NCI-H510A treated with DMSO at 0.1 percent for 48 hours (cell line): ENCODE results near the gene CREBRF.
"Not testable (repeated sequence)": the region's sequence is repeated elsewhere in the genome, so short reads cannot be mapped to it uniquely, and the experiment has no call there.

ENCODE experiments used
- DNase-seq: peaks from one replicate; lab custom pipeline; 2025; lab: John Stamatoyannopoulos, UW

CREBRF gene

DNA sequence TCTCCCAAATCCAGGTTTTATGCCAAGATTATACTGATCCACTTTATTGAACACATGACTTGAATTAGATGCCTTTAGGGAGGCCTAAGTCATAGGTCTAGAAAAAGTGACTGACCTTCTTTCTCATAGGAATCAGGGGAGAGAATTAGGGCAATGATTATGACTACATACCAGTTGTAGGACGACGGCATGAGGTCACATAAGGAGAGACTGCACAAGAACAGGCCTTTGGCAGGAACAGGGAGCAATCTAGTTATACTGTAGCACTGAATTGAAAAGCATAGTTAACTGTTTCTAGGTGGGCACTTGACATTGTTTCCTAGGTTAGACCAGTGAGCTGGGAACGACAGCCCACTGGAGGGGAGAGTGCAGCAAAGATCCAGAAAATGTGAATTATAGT lies 22.7 kb downstream of the CREBRF start:
- DNase-seq, result no peak

DNA sequence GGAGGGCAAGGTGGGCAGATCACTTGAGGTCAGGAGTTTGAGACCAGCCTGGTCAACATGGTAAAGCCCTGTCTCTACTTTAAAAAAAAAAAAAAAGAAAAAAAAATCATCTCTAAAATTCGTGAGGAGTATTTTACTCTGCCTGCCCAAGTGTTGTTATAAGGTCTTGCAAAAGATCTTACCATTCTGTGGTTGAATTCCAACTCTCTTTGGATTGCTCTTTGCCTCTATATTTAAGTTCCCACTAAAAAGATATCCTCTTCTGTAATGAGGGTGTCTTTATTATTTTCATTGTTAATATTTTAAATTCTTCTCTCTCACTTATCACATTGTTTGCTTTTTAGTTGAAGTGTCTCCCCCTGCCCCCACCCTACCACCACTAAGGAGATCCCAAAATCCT lies 33.4 kb downstream of the CREBRF start:
- DNase-seq, result no peak

DNA sequence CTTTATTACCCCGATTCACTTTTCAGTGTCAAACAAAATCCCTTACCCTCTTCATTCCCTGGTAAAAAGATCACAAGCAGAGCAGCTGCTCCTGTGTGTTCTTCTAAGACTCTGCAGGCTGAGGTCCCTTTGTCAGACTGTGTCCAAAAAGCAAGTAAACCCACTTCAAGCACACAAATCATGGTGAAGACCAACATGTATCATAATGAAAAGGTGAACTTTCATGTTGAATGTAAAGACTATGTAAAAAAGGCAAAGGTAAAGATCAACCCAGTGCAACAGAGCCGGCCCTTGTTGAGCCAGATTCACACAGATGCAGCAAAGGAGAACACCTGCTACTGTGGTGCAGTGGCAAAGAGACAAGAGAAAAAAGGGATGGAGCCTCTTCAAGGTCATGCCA lies 34.5 kb downstream of the CREBRF start:
- no peak for DNase-seq

DNA sequence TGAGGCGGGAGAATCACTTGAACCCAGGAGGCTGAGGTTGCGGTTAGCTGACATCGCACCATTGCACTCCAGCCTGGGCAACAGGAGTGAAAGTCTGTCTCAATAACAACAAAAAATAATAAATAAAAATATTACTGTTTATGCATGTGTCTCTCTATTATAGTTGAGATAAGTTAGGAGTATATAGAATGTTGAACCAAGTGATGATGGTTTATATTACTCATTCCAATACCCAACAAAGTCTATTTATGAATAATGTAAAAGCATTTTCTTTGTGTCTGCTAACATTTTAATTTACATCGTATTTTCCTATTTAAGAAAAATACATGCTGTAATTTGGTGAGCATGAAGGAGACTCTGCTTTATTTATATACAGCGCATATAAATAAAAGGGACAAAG lies 35.8 kb downstream of the CREBRF start:
- no peak for DNase-seq

DNA sequence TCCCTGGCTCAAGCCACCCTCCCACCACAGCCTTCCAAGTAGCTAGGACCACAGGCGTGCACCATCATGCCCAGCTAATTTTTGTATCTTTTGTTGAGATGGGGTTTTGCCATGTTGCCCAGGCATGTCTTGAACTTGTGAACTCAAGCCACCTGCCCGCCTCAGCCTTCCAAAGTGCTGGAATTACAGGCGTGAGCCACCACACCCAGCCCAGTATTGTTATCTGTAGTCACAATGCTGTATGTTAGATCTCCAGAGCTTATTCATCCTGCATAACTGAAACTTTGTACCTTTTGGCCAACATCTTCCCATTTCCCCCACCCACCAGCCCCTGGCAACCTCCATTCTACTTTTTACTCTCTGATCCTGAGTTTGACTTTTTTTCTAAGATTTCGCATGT lies 37.5 kb downstream of the CREBRF start:
- DNase-seq, result no peak

DNA sequence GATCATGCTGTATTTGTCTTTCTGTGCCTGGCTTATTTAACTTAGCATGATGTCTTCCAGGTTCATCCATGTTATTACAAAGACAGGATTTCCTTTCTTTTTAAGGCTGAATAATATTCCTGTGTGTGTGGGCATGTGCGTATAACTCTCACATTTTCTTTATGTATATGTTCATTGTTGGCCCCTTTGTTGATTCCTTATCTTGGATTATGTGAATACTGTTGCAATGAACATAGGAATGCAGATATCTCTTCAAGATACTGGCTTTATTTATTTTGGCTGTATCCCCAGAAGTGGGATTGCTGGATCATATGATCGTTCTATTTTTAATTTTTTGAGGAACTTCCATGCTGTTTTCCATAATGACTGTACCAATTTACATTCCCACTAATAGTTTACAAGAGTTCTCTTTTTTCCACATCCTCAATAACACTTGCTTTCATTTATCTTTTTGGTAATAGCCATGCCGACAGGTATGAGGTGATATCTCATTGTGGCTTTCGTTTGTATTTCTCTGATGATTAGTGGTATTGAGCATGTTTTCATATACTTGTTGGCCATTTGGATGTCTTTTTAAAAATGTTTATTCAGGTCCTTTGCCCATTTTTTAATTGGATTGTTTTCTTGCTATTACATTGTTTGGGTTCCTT lies 38.0 kb downstream of the CREBRF start:
- DNase-seq, result no peak

DNA sequence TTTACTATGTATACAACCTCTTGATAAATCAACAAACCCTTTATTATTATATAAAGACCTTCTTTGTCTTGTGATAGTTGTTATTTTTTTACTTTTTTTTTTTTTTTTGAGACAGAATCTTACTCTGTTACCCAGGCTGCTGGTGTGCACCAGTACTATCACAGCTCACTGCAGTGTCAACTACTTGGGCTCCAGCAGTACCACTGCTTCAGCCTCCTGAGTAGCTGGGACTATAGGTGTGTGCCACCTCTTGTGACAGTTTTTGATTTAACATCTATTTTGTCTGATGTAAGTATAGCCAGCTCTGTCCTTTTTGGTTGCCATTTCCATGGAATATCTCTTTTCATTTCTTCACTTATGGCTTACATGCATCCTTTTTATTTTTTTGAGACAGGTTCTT lies 42.6 kb downstream of the CREBRF start:
- DNase-seq, result no peak

DNA sequence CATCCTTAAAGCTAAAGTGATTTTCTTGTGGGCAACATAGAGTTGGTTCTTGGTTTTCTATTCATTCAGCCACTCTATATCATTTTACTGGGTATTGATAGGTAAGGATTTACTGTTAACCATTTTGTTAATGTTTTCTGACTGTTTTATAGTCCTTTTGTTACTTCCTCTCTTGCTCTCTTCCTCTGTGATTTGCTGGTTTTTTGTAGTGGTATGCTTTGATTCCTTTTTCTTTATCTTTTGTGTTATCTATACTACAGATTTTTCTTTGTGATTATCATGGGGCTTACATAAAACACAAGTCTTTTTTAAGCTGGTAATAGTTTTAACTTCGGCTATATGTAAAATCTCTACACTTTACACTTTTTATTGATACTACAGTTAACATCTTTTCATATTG lies 43.3 kb downstream of the CREBRF start:
- DNase-seq, result no peak

DNA sequence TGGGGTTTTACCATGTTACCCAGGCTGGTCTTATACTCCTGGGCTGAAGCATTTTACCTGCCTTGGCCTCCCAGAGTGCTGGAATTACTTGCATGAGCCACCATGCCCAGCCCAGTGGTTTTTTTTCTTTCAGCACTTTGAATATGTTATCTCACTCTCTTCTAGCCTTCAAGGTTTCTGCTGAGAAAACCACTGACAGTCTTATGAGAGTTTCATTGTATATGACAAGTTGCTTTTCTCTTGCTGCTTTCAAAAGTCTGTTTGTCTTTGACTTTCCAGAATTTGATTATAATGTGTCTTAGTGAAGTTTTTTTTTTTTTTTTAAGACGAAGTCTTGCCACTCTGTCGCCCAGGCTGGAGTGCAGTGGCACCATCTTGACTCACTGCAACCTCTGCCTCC lies 45.1 kb downstream of the CREBRF start:
- DNase-seq, result no peak

DNA sequence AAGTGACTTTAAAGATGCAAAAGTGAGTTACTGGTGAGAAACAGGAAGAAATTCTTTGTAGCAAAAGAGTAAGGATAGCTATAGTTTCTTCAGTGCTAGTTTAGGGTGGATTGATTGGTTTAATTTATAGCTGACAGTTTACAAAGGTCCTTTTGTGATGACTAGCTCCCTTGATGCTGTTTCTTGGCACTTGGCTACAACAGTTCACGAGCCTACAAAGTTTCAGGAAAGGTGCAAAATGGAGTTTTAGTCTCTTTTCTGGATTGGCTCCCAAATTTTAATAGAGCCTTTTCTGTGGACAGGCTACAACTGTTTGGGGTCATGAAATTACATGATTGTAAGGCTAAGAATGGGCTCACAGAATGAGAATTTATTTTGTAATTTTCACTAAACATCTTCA lies 47.3 kb downstream of the CREBRF start:
- no peak for DNase-seq

DNA sequence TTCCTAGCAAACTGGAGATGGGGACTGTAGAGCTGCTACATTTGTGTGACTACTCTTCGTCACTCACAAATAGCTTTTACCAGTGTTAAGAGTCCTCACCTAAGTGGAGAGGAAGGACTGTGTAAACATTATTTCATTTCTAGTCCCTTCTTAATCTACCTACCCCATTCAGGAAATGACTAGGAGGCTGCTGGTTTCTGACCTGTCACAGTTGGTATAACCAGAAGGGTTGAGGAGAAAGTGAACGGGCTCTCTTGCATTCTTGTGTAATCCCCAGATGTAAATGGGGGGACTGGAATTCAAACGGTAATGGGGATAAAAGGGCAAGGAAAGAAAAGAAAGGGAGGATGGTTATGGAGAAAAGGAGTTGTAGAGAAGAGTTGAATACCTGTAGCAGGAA lies 52.8 kb downstream of the CREBRF start:
- DNase-seq, result peak; percentile 61

DNA sequence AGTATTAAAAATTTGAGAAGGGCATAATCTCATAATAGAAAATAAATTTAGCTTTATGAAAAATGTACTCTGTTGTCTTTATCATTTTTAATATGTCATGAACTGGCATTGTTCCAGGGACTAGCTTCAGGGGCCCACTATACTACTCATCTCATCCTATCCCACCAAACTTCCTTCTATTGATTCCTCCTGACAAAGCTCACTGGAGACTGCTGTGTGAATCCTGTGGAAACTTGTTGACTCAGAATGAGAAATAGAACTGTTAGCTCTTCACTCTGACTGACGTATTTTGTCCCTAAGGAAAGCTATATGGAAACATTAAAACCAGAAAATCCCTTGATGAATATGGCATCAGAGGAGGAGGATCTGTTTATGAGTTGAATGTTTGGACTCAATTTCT lies 58.4 kb downstream of the CREBRF start:
- DNase-seq, result no peak

DNA sequence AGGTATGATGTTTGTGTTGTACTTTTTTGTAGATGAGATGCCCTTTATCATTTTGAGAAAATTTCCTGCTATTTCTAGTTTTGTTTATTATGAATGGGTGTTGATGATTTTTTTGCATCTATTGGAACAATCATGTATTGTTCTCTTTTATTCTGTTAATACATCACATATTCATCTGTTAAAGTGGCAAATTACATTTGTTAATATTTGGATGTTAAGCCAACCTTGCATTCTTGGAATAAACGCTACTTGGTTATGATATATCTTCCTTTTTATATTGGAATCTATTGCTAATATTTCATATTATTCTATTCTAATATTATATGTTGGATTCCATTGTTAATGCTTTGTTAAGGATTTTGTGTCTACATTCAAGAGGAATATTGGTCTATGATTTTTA lies 63.6 kb downstream of the CREBRF start:
- DNase-seq, result no peak

DNA sequence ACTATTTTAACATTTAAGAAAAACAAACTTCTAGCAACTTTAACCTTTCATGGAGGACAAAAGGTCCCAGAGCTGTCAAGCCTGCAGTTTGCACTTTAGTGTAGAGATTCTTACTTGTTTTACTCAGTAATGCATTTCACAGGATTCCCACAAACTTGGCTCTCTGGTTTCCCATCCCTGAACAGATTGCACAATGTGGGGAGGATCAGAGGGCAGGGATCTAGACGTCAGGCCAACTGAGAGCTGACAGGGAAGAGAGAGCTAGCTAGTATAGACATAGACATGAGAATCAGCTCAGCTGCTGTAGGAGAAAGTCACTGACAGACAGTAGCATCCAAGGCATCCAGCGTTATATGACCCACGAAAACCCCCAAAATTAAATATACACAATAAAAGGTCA lies 67.3 kb downstream of the CREBRF start:
- DNase-seq, result no peak

DNA sequence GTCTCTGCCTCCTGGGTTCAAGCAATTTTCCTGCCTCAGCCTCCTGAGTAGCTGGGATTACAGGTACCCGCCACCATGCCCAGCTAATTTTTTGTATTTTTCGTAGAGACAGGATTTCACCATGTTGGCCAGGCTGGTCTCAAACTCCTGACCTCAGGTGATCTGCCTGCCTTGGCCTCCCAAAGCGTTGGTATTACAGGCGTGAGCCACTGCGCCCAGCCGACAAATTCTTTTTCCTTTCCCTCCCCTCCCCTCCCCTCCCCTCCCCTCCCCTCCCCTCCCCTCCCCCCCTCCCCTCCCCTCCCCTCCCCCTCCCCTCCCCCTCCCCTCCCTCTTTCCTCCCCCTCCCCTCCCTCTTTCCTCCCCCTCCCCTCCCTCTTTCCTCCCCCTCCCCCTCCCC lies 76.0 kb downstream of the CREBRF start:
- DNase-seq, result not testable (repeated sequence)

DNA sequence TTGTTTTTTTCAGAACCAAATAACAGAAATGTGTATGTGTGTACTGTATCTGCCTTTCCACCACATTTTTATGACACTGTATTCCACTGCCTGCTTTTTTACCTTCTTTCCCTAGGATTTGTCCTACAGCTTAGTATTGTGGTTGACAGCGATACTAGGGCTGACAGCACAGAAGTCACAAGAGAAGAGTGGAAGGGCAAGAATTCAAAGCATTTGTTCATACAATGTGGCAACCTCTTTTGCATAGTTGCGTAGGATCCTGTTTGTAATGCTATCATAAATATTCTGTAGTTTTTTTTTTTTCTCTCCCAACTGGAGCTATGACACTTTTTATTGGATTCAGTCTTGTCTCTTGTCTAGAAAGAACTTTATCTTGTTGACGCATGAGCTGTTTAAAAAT lies 82.6 kb downstream of the CREBRF start:
- no peak for DNase-seq

DNA sequence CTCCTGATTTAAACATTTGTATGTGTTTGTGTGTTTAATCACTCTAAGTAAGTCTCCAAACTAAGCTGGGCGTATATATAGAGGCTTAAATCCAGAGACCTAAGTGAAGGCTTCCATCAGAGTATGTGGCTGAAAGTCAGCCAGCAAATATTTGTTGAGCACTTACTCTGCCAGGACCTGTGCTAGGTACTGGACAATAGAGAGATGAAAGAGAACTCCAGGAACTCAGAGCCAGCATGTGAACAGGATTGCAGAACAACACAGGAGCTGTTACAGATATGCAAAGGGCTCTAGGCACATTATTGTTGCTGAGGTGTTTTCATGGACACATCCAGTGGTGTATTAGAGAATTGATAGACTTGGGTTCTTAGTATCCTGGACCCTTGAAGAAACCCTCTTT lies 83.5 kb downstream of the CREBRF start:
- no peak for DNase-seq

DNA sequence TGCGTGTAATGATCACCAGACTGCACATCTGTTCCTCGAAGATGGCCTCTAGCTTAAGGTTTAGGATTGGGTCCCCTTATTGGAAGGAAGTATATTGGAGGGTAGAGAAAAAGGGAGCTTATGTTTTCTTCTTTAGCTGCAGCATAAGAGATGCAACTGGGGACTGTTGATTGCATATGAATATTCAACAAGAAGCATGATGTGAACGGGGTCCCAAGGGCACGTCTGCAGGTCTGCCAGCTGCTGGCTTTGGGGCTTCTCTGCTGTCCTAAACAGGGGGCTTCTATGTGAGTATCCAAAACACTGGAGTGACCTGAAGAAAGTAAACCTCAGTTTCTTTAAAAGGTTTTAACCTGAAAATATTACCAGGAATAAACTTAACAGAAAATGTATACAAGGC lies 84.6 kb downstream of the CREBRF start:
- DNase-seq, result no peak

DNA sequence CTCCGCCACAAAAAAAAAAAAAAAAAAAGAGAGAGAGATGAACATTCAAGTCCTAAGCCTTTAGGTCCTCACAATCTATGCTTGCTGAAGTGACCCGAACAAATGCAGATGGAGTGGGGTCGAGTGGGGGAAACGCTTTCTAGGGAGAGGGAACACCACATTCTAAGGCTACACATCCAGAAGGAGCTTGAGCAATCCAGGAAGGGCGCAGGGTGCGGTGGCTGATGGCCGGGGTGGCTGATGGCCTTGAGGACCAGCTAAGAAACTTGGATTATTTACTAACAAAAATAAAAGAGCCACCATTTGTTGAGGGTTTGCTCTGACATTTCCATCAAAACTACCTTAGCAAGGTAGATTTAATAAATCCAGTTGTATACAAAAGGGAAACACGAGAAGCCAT lies 87.4 kb downstream of the CREBRF start:
- no peak for DNase-seq

DNA sequence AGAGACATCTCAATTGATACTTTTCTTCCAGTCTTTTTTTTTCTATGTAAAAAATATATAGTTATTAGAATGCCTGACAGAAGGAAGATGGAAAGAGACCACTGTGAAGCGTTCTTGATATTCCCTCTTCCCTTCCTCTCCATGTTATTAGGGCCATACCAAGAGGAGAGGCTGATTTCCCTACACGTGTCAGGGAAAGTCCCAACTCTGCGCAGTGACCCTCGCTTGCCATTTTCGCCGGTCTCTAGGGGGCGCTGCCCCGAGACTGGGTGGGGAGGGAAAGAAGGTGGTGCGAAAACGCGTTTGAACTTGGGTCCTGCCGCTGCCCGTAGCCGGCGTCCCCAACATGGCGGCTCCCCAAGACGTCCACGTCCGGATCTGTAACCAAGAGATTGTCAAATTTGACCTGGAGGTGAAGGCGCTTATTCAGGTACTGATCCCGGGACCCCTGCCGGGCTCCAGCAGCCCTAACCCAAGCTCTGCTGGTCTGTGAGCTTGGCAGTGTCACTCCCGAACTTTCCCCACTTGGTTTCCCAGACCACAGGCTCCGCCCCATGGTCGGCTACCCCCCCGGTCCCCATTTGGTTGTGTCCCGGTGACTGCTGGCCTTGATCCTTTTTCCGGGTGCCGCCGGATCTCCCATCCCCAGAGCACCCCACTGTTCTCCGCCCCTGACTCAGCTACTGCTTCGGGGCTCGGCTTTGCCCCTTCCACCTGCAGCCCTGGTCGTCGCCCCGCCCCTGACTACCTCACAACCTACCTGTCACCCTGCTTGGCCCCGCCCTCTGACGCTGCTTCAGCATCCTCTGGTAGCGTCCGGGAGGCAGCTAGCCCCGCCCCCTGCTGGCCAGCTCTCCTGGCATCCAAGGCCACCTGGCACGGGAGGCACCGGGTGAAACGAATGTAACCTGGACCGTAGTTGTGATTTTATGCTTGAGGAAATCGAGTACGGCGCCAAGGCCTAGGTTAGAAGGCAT lies 88.3 kb downstream of the CREBRF start, which contains the start of gene BNIP1:
BNIP1 (plus strand) TSS at position 332 of the 977 bp plus-strand sequence; CDS start at position 347, 15 bp downstream.
- peak; percentile 89 for DNase-seq

DNA sequence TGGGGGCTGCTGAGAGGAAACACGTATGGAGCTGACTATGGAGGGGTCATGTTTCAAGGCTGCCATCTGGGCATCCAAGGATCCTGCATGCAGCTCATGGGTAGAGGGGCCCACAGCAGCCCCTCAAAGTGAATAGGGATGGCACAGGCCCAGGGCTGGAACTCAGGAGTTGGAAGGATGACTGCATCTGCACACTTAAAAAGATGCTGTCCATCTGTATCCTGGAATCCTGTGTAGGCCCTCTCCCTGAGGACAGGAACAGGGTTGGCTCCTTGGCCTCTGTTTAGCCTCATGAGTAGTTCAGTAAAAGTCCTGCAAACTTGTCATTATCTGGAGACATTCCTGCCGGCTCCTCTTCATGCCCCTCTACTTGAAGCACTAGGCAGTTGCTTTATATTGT lies 92.2 kb downstream of the CREBRF start:
- no peak for DNase-seq

DNA sequence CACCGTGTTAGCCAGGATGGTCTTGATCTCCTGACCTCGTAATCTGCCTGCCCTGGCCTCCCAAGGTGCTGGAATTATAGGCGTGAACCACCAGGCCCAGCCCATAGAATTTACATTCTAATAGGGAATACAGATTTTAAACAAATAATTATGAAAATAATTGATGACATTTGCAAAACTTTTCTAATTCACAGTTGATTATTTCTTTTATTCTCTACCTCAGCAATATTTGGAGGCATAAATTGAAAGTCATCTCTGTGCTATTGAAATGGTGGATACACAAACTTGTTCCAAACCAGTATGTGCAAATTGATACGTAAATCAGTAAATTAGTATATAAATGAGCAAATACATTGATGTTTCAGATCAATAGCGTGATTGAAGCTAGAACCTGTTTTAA lies 96.4 kb downstream of the CREBRF start:
- DNase-seq, result no peak

DNA sequence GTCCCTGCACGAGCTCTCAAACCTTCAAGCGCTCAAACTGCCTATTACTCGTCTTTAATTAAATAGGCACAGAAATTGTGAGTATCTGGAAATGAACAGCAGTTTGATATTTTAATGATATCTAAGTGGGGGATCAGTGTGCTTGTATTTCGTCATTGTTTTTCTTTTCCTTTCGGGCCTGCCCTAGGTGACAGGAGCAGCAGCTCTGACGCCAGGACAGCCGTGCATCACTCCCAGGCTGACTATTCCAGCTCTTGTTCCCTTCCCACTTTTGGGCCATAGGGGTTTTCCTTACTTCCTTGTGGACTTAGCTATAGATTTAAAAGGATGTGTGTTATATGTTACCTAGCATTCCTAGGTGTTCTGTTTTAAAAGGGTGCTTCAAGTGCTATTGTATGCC lies 97.7 kb downstream of the CREBRF start:
- no peak for DNase-seq
